ENCODE data around the gene RNF123. TPM values are rescaled to one million over a fixed set of nuclear protein-coding genes. Genes with fewer than 3 reads are reported as not detected.

Gene RNF123
- total RNA-seq, 1 donor: 19.4 TPM

DNA sequence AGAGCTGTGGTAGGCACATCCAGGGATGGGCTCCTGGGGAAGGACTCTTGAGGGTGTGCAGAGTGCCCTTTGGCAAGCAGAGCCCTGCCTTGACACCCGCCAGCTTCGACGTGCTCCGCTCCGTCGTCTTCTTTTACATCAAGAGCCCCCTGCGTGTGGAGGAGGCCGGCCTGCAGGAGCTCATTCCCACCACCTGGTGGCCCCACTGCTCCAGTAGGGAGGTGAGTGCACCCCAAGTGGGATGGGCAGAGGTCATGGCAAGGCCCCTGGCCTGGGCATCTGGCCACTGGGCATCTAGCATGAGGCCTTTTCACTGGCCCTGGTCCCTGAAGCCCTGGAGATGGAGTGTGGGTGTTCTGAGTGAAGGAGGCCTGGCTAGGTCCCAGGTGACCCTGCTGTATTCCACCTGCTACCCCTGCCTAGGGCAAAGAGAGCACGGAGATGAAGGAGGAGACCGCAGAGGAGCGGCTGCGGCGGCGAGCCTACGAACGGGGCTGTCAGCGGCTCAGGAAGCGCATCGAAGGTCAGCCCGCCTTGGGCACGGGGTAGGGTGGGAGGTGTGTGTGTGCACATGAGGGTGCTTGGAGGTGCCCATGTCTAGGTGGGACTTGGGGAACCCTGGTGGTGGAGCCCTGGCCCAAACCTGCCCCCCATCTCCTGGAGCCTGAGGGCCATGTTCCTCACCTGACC, 12.2 kb downstream of the RNF123 start:
- DNase-seq (ENCODE audit: low read depth): no peak
- H3K4me3 ChIP-seq (ENCODE audit: low read depth, low read length): no peak overlapping the region
- TF ChIP-seq, protein P1, sequence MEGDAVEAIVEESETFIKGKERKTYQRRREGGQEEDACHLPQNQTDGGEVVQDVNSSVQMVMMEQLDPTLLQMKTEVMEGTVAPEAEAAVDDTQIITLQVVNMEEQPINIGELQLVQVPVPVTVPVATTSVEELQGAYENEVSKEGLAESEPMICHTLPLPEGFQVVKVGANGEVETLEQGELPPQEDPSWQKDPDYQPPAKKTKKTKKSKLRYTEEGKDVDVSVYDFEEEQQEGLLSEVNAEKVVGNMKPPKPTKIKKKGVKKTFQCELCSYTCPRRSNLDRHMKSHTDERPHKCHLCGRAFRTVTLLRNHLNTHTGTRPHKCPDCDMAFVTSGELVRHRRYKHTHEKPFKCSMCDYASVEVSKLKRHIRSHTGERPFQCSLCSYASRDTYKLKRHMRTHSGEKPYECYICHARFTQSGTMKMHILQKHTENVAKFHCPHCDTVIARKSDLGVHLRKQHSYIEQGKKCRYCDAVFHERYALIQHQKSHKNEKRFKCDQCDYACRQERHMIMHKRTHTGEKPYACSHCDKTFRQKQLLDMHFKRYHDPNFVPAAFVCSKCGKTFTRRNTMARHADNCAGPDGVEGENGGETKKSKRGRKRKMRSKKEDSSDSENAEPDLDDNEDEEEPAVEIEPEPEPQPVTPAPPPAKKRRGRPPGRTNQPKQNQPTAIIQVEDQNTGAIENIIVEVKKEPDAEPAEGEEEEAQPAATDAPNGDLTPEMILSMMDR (IDR thresholded peaks at IDR 0.05; ENCODE audit: insufficient read depth, low read length): peak; percentile 49

DNA sequence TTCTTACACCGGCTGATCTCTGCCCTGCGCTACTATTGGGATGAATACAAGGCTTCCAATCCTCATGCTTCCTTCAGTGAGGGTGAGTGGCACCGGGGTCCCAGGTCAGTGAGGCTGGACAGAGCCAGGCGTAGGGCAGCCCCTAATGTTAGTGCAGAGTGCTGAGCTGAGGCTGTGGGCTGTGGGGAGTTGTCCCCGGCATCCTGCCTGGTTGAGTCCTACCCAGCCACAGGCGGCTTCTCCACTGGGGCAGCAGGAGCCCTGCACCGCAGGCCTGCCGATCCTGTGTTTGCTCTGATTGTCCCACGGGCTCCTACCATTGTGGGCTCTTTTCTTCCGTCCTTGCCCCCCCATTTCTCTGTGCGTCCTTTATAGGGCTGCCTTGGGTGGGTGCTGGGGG, 13.3 kb downstream of the RNF123 start:
- H3K4me3 ChIP-seq (ENCODE audit: low read depth, low read length): no peak overlapping the region
- TF ChIP-seq, protein P1 (IDR thresholded peaks at IDR 0.05; ENCODE audit: insufficient read depth, low read length): no peak
- no peak for DNase-seq (ENCODE audit: low read depth)

DNA sequence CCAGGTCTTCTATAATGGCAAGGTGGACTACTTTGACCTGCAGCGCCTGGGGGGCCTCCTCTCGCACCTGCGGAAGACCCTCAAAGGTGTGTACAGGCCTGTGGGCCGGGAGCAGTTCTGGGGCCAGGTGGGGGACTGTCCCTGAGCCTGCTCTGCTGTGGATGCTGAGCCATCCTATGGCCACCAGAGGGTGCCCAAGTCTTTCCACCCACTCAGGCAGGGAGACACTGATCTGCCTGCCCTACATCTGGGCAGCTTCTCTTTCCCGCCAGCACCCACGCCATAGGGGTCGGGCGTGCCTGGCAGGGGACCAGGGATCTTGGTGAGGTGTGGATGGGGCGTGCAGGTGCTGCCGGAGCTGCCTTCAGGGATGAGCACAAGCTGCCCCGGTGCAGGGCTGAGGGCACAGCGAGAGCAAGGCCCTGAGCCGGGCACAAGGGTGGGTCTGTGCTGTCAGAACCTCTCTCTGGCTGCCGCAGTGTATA, 14.1 kb downstream of the RNF123 start:
- H3K4me3 ChIP-seq (ENCODE audit: low read depth, low read length): no peak overlapping the region
- DNase-seq (ENCODE audit: low read depth): peak; percentile 58
- TF ChIP-seq, protein P1 (IDR thresholded peaks at IDR 0.05; ENCODE audit: insufficient read depth, low read length): peak; percentile 87

DNA sequence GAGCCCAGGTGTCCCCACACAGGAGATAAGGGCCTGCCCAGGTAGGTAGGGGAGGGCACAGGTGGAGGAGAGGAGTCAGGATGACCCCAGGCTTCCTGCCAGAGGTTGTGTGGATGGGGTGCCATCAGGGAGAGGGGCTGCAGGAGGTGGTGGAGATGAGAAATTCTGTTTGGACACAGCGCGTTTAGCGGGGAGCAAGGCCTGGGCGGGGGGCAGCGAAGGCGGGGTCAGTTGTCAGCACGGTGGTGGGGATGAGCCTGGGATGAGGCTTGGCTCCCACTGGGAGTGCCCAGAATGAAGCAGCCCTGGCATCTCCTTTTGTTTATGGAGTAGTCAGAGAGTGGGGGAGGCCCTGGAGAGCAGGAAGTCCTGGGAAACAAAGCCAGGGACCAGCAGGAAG, 14.6 kb downstream of the RNF123 start:
- no peak for DNase-seq (ENCODE audit: low read depth)
- TF ChIP-seq, protein P1 (IDR thresholded peaks at IDR 0.05; ENCODE audit: insufficient read depth, low read length): no peak
- no peak overlapping the region for H3K4me3 ChIP-seq (ENCODE audit: low read depth, low read length)

- TF ChIP-seq, protein P1 (IDR thresholded peaks at IDR 0.05; ENCODE audit: insufficient read depth, low read length): no peak
- no peak overlapping the region for H3K4me3 ChIP-seq (ENCODE audit: low read depth, low read length)
- DNase-seq (ENCODE audit: low read depth): no peak
Observed at GRCh38 chr3:49704629-49705028, 15.3 kb downstream of the RNF123 start.

DNA sequence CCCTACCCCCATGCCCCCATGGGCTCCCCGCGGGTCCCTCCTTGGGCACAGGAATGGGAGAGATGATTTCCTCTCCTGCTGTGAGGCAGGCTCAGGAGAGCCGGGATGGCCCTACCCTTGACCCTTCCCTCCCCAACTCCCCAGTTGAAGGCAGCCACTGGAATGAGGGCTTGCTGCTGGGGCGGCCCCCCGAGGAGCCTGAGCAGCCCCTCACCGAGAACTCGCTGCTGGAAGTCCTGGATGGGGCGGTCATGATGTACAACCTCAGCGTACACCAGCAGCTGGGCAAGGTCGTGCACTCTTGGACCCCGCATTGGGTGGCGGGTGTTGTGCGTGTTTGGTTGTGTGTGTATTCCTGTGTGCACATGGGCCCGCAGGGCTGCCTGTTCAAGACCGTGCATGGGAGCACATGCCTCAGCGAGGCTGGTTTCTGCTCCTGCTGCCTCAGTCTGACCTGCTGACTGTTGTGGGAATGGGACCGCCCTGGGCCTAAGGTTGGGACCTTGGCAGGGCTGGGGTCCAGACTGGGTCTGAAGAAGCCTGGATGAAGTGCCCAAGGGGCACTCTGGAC, 16.1 kb downstream of the RNF123 start:
- TF ChIP-seq, protein P1 (IDR thresholded peaks at IDR 0.05; ENCODE audit: insufficient read depth, low read length): no peak
- no peak for DNase-seq (ENCODE audit: low read depth)

More for the DNA sequence above, 16.1 kb downstream of the RNF123 start:
- H3K4me3 ChIP-seq (ENCODE audit: low read depth, low read length): no peak overlapping the region
